ENCODE data around the gene AP3M1.

Gene AP3M1

GRCh38 chr10:74103560-74104258, 46.9 kb downstream of the AP3M1 start:
- Histone ChIP-seq H3K27ac (ENCODE audit: extremely low read depth, low read depth, low read length) (no peak overlapping the region), H3K9me3 (ENCODE audit: control insufficient read depth, insufficient read depth, low read depth, low read length) (no peaks in the 10 kb centered on the region), H3K36me3 (ENCODE audit: control insufficient read depth in 2 of 2, insufficient read depth in 1 of 2, low read length in 2 of 2) (peaks cover 24 to 89% of the 10 kb centered on the region in 2 experiments; a peak in 2 of 3 replicates), H3K4me3 (ENCODE audit: low read depth, low read length) (no peak overlapping the region), H3K4me1 (ENCODE audit: control insufficient read depth, insufficient read depth, low read length) (no peaks in the 10 kb centered on the region)
- peak; percentile 48 for TF ChIP-seq ZNF654 (tag by site-specific recombination; IDR thresholded peaks at IDR 0.05; ENCODE audit: low read depth)
- no peak for TF ChIP-seq KLF16 (tag by site-specific recombination; IDR thresholded peaks at IDR 0.05)
- no peak for TF ChIP-seq INSM2 (tag by site-specific recombination; IDR thresholded peaks at IDR 0.05)
- TF ChIP-seq ZNF529 (tag by site-specific recombination; IDR thresholded peaks at IDR 0.05; ENCODE audit: insufficient replicate concordance) = peak; percentile 10
- 0 out of 2 replicates have a peak, but pooled peaks have one; percentile 9 for TF ChIP-seq CTCF (tag by site-specific recombination; IDR thresholded peaks at IDR 0.05)
- ChIA-PET POLR2A (no interaction called here), CTCF (interaction anchor here (0.5 to 3.4 kb wide), 11 partner anchors 9 to 645 kb away, joined by 3 to 37 read pairs (median 3); no protein-coding TSS in a partner anchor)

DNA sequence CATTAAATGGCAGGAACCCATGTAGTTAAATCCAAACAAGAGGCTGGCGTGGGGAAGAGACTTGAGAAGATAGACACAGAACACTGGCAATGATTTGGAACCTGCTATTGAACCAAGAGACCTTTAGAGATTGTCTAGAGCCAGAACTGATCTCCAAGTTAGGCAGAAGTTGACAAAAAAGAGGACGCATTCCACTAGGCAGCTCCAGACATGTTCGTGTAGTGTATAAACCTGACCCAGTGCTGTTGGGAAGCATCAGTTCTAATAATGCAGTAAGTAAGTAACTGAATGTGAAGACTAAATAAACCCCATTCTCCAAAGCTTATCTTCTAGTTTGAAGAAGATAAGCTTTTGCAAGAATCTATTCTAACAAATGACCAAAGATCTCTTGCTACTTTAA, 50.8 kb downstream of the AP3M1 start:
- POLR2A ChIA-PET = no interaction called here
- peaks cover 23 to 89% of the 10 kb centered on the region in 2 experiments for H3K36me3 ChIP-seq (ENCODE audit: control insufficient read depth in 2 of 2, insufficient read depth in 1 of 2, low read length in 2 of 2)
- CTCF ChIA-PET = interaction anchor here (0.6 to 1.7 kb wide), 2 partner anchors 212 to 214 kb away, joined by 4 to 7 read pairs; no protein-coding TSS in a partner anchor
- TF ChIP-seq ZNF223 (tag by site-specific recombination; IDR thresholded peaks at IDR 0.05) (no peak), ZNF174 (tag by site-specific recombination; IDR thresholded peaks at IDR 0.05) (no peak), ZNF335 (tag by site-specific recombination; conservative IDR thresholded peaks at IDR 0.05) (no peak), WT1 (tag by site-specific recombination; IDR thresholded peaks at IDR 0.05) (no peak), ZNF670 (tag by site-specific recombination; IDR thresholded peaks at IDR 0.05; ENCODE audit: low read depth) (no peak), ZSCAN16 (tag by site-specific recombination; IDR thresholded peaks at IDR 0.05) (no peak), ZBTB21 (tag by site-specific recombination; IDR thresholded peaks at IDR 0.05) (no peak), HOXD13 (CRISPR knock-in tag; IDR thresholded peaks at IDR 0.05; ENCODE audit: borderline replicate concordance) (no peak), HOXC10 (CRISPR knock-in tag; IDR thresholded peaks at IDR 0.05) (no peak)
- TF ChIP-seq, protein P1, sequence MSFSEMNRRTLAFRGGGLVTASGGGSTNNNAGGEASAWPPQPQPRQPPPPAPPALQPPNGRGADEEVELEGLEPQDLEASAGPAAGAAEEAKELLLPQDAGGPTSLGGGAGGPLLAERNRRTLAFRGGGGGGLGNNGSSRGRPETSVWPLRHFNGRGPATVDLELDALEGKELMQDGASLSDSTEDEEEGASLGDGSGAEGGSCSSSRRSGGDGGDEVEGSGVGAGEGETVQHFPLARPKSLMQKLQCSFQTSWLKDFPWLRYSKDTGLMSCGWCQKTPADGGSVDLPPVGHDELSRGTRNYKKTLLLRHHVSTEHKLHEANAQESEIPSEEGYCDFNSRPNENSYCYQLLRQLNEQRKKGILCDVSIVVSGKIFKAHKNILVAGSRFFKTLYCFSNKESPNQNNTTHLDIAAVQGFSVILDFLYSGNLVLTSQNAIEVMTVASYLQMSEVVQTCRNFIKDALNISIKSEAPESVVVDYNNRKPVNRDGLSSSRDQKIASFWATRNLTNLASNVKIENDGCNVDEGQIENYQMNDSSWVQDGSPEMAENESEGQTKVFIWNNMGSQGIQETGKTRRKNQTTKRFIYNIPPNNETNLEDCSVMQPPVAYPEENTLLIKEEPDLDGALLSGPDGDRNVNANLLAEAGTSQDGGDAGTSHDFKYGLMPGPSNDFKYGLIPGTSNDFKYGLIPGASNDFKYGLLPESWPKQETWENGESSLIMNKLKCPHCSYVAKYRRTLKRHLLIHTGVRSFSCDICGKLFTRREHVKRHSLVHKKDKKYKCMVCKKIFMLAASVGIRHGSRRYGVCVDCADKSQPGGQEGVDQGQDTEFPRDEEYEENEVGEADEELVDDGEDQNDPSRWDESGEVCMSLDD (tag by site-specific recombination; IDR thresholded peaks at IDR 0.05) = no peak
- TF ChIP-seq, protein P2, sequence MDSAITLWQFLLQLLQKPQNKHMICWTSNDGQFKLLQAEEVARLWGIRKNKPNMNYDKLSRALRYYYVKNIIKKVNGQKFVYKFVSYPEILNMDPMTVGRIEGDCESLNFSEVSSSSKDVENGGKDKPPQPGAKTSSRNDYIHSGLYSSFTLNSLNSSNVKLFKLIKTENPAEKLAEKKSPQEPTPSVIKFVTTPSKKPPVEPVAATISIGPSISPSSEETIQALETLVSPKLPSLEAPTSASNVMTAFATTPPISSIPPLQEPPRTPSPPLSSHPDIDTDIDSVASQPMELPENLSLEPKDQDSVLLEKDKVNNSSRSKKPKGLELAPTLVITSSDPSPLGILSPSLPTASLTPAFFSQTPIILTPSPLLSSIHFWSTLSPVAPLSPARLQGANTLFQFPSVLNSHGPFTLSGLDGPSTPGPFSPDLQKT (IDR thresholded peaks at IDR 0.05; ENCODE audit: borderline replicate concordance, low read depth, low read length) = no peak
- H3K4me1 ChIP-seq (ENCODE audit: control insufficient read depth, insufficient read depth, low read length) = no peaks in the 10 kb centered on the region
- H3K27ac ChIP-seq (ENCODE audit: extremely low read depth, low read depth, low read length) = no peak overlapping the region
- no peaks in the 10 kb centered on the region for H3K9me3 ChIP-seq (ENCODE audit: control insufficient read depth, insufficient read depth, low read depth, low read length)
- H3K4me3 ChIP-seq (ENCODE audit: low read depth, low read length) = no peak overlapping the region
